ENCODE data around the gene NFAM1.

DNA sequence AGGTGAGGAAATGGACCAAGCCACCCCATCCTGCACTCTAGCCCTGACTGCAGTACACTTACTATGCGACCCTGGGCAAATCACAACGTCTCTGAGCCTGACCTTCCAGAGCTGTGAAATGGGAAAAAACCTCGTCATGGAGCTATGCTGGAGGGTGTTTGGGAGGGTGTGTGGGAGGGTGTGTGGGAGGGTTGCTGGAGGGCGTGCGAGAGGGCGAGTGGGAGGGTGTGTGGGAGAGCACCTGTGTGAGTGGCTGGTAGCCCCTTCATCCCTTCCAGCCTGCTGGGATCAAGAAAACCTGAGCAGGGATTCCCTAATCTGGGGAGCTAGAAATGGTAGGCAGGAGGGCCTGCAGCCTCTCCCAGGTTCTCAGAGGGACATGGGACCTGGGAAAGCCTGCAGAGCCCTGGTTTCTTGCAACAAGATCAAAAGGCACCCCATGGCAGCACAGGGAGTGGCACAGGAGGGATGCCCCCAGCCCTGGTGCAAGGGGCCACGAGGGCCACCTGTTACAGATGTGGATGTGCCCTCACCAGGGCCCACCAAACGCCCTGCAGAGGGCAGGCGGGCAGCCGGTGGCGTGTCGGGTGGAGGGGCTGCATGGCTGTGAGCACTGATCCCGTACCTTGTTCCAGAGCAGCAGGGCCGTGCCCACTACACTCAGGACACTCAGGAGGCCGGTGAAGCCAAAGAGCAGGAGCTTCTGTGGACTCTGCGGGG lies 23.2 kb downstream of the NFAM1 start:
- no peak for TF ChIP-seq ZNF350 (CRISPR knock-in tag; IDR thresholded peaks at IDR 0.05; ENCODE audit: borderline replicate concordance, low read depth)
- no peak for TF ChIP-seq ZFP36 (IDR thresholded peaks at IDR 0.05; ENCODE audit: borderline replicate concordance, low read depth, low read length, partially characterized antibody)
- TF ChIP-seq ATF7 (IDR thresholded peaks at IDR 0.05) = no peak
- TF ChIP-seq ATF7 (CRISPR knock-in tag; IDR thresholded peaks at IDR 0.05) = no peak
- TF ChIP-seq, protein P1, sequence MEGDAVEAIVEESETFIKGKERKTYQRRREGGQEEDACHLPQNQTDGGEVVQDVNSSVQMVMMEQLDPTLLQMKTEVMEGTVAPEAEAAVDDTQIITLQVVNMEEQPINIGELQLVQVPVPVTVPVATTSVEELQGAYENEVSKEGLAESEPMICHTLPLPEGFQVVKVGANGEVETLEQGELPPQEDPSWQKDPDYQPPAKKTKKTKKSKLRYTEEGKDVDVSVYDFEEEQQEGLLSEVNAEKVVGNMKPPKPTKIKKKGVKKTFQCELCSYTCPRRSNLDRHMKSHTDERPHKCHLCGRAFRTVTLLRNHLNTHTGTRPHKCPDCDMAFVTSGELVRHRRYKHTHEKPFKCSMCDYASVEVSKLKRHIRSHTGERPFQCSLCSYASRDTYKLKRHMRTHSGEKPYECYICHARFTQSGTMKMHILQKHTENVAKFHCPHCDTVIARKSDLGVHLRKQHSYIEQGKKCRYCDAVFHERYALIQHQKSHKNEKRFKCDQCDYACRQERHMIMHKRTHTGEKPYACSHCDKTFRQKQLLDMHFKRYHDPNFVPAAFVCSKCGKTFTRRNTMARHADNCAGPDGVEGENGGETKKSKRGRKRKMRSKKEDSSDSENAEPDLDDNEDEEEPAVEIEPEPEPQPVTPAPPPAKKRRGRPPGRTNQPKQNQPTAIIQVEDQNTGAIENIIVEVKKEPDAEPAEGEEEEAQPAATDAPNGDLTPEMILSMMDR (CRISPR knock-in tag; IDR thresholded peaks at IDR 0.05) = no peak
